HepG2 (cell line): ENCODE data around the gene PPA2. TPM values are rescaled to one million over a fixed set of nuclear protein-coding genes. Genes with fewer than 3 reads are reported as not detected.

Source experiments
- BORCS8-MEF2B ChIP-seq: sonication (generic); formaldehyde crosslinking; IDR thresholded peaks from 2 replicates; pipeline ENCODE4 v1.8.0; 2022; ENCODE audit warnings: mild to moderate bottlenecking, missing genetic modification reagents
- BRCA1 ChIP-seq: sonication (generic); formaldehyde crosslinking; IDR thresholded peaks from 2 replicates; pipeline ENCODE4 v1.4.0; 2020; ENCODE audit warnings: missing genetic modification reagents
- CBX1 ChIP-seq: IDR thresholded peaks from one replicate; pipeline ENCODE4 v1.6.1; 2016; ENCODE audit warnings: antibody characterized with exemption, low read depth
- DNMT3B ChIP-seq: conservative IDR thresholded peaks from 2 replicates; pipeline ENCODE4 v1.6.1; 2016; ENCODE audit warnings: missing biosample characterization, control low read depth
- HCFC1 ChIP-seq: fragments of 150-350 bp; IDR thresholded peaks from 2 replicates; pipeline ENCODE4 v1.6.1; 2014; ENCODE audit warnings: low read depth, low read length
- LCORL ChIP-seq, 2 experiments: fragments of 450-650 bp in 1 of 2; sonication (generic) in 1 of 2; formaldehyde crosslinking in 1 of 2; IDR thresholded peaks; 2 replicates each; pipeline versions ENCODE4 v1.5.0 to v1.6.1; 2017 to 2020; ENCODE audit warnings: antibody characterized with exemption in 1 of 2, missing genetic modification reagents in 1 of 2
- MAFK ChIP-seq, 2 experiments: IDR thresholded peaks in 1 of 2; conservative IDR thresholded peaks in 1 of 2; 2 replicates each; pipeline ENCODE4 v1.6.1; 2011; ENCODE audit warnings: improper control_type of control experiment in 2 of 2, low read length in 2 of 2
- POLR2G ChIP-seq: fragments of 200-400 bp; formaldehyde crosslinking; IDR thresholded peaks from 2 replicates; pipeline ENCODE4 v1.6.1; 2018; ENCODE audit warnings: mild to moderate bottlenecking, low read depth, low read length, moderate library complexity
- PTBP1 ChIP-seq: fragments of 200-400 bp; formaldehyde crosslinking; IDR thresholded peaks from 2 replicates; pipeline ENCODE4 v1.6.1; 2018; ENCODE audit warnings: low read length, low read depth; ENCODE audit not compliant: poor library complexity, severe bottlenecking
- RFXAP ChIP-seq: sonication (generic); formaldehyde crosslinking; IDR thresholded peaks from 2 replicates; pipeline ENCODE4 v1.4.0; 2020; ENCODE audit warnings: missing genetic modification reagents, borderline replicate concordance
- SP4 ChIP-seq: sonication (generic); formaldehyde crosslinking; IDR thresholded peaks from 2 replicates; pipeline ENCODE4 v1.8.1; 2023; ENCODE audit warnings: mild to moderate bottlenecking, missing genetic modification reagents
- TRIM24 ChIP-seq: sonication (generic); formaldehyde crosslinking; IDR thresholded peaks from 2 replicates; pipeline ENCODE4 v1.8.0; 2022; ENCODE audit warnings: mild to moderate bottlenecking, missing genetic modification reagents
- ZBTB20 ChIP-seq: sonication (generic); formaldehyde crosslinking; IDR thresholded peaks from 2 replicates; pipeline ENCODE4 v1.8.1; 2023; ENCODE audit warnings: missing genetic modification reagents, low read depth, mild to moderate bottlenecking, borderline replicate concordance
- ZMAT3 ChIP-seq: sonication (generic); formaldehyde crosslinking; conservative IDR thresholded peaks from 2 replicates; pipeline ENCODE4 v1.7.0; 2021; ENCODE audit warnings: missing genetic modification reagents
- ZNF253 ChIP-seq: sonication (generic); formaldehyde crosslinking; IDR thresholded peaks from 2 replicates; pipeline ENCODE4 v1.8.0; 2022; ENCODE audit warnings: mild to moderate bottlenecking, missing genetic modification reagents, borderline replicate concordance
- ZNF3 ChIP-seq: IDR thresholded peaks from 2 replicates; pipeline ENCODE4 v1.7.0; 2017; ENCODE audit warnings: inconsistent platforms
- ZNF343 ChIP-seq: sonication (generic); formaldehyde crosslinking; IDR thresholded peaks from 2 replicates; pipeline ENCODE4 v1.4.0; 2020; ENCODE audit warnings: mild to moderate bottlenecking, missing genetic modification reagents
- ZNF484 ChIP-seq: sonication (generic); formaldehyde crosslinking; IDR thresholded peaks from 2 replicates; pipeline ENCODE4 v1.5.1; 2020; ENCODE audit warnings: mild to moderate bottlenecking, low read depth, missing genetic modification reagents, borderline replicate concordance
- ZNF563 ChIP-seq: sonication (generic); formaldehyde crosslinking; IDR thresholded peaks from 2 replicates; pipeline ENCODE4 v1.8.0; 2022; ENCODE audit warnings: mild to moderate bottlenecking, moderate library complexity, missing genetic modification reagents
- ZNF564 ChIP-seq: sonication (generic); formaldehyde crosslinking; IDR thresholded peaks from 2 replicates; pipeline ENCODE4 v1.8.1; 2023; ENCODE audit warnings: mild to moderate bottlenecking, missing genetic modification reagents
- polyA plus RNA-seq, 8 experiments: library from polyadenylated mRNA; depleted of rRNA in 3 of 8; stranded (reverse) in 7 of 8; unstranded in 1 of 8; fragments of >200 nt; fragmentation: Illumina TruSeq in 4 of 8; extraction: Trizol in 4 of 8; gene quantifications; 2 replicates each; pipeline versions ENCODE4 v1.2.1 to v1.2.3, GENCODE V29; 2011 to 2016; ENCODE audit warnings: low read depth in 4 of 8, missing spikeins in 1 of 8, mixed read lengths in 1 of 8; ENCODE audit not compliant: insufficient read depth in 1 of 8
- total RNA-seq, 5 experiments: library from RNA; depleted of rRNA; stranded (reverse); fragments of >200 nt; fragmentation: Illumina TruSeq; extraction: Trizol; gene quantifications; 2 replicates each; pipeline ENCODE4 v1.2.3, GENCODE V29; 2016; ENCODE audit warnings: low read depth in 1 of 5
- TF ChIP-seq, protein P1 (sequence below): sonication (generic); formaldehyde crosslinking; IDR thresholded peaks from 2 replicates; pipeline ENCODE4 v1.4.0; 2020; ENCODE audit warnings: low read depth, mild to moderate bottlenecking, missing genetic modification reagents
- TF ChIP-seq, protein P2 (sequence below): sonication (generic); formaldehyde crosslinking; IDR thresholded peaks from 2 replicates; pipeline ENCODE4 v1.5.1; 2020; ENCODE audit warnings: mild to moderate bottlenecking, missing genetic modification reagents, moderate library complexity
- TF ChIP-seq, protein P3 (sequence below): sonication (generic); formaldehyde crosslinking; IDR thresholded peaks from 2 replicates; pipeline ENCODE4 v1.4.0; 2020; ENCODE audit warnings: mild to moderate bottlenecking, missing genetic modification reagents
- TF ChIP-seq, protein P4 (sequence below): sonication (generic); formaldehyde crosslinking; IDR thresholded peaks from 2 replicates; pipeline ENCODE4 v1.5.0; 2020; ENCODE audit warnings: mild to moderate bottlenecking, missing genetic modification reagents

PPA2 gene
- total and polyA plus RNA-seq, 2 of the 13 experiments (the other 11 are each of a cell fraction or from before 2014, with no cell fraction given) = 44.2 to 70.6 TPM

DNA sequence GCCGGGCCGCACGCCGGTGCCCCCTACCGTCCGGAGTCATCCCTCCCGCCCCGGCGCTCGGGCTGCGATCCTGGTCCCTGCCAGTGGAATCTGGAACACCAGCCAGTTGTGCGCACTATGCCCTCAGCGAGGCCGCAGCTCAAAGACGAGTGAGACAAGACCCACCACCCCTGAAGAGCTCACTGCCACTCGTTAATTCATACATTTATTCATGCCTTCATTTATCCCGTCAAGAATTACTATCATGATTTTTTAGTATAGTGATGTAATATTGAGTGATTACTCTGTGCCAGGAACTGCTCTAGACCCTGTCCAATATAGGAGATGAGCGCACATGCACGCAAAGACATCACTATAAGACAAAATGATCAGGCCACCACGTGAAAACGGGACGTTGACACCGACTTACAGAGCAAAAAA, 247 bp upstream of the PPA2 start (continued):
- TF ChIP-seq BORCS8-MEF2B (CRISPR knock-in tag) (no peak; the same call in 1 of the 2 replicates), ZMAT3 (CRISPR knock-in tag) (peak; percentile 78), ZNF564 (CRISPR knock-in tag) (no peak), ZNF343 (CRISPR knock-in tag) (no peak), BRCA1 (peak; percentile 17; the same call in 1 of the 2 replicates), ZBTB20 (CRISPR knock-in tag) (no peak), HCFC1 (no peak), TRIM24 (no peak), ZNF253 (CRISPR knock-in tag) (no peak), DNMT3B (CRISPR knock-in tag) (no peak), PTBP1 (no peak), SP4 (0 out of 2 replicates have a peak, but pooled peaks have one; percentile 15), RFXAP (CRISPR knock-in tag) (no peak; the same call in 1 of the 2 replicates), LCORL (IDR thresholded peaks at IDR 0.05) (no peak), LCORL (CRISPR knock-in tag; IDR thresholded peaks at IDR 0.05) (0 out of 2 replicates have a peak, but pooled peaks have one; percentile 3), ZNF563 (0 out of 2 replicates have a peak, but pooled peaks have one; percentile 0), POLR2G (no peak), MAFK (conservative IDR thresholded peaks at IDR 0.05 in 1 of 2, IDR thresholded peaks at IDR 0.05 in 1 of 2; ENCODE audit: low read length in 2 of 2) (no peak), CBX1 (no peak), ZNF3 (CRISPR knock-in tag) (no peak), ZNF484 (CRISPR knock-in tag) (no peak)
- TF ChIP-seq, protein P1, sequence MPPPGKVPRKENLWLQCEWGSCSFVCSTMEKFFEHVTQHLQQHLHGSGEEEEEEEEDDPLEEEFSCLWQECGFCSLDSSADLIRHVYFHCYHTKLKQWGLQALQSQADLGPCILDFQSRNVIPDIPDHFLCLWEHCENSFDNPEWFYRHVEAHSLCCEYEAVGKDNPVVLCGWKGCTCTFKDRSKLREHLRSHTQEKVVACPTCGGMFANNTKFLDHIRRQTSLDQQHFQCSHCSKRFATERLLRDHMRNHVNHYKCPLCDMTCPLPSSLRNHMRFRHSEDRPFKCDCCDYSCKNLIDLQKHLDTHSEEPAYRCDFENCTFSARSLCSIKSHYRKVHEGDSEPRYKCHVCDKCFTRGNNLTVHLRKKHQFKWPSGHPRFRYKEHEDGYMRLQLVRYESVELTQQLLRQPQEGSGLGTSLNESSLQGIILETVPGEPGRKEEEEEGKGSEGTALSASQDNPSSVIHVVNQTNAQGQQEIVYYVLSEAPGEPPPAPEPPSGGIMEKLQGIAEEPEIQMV (CRISPR knock-in tag) = no peak
- TF ChIP-seq, protein P2, sequence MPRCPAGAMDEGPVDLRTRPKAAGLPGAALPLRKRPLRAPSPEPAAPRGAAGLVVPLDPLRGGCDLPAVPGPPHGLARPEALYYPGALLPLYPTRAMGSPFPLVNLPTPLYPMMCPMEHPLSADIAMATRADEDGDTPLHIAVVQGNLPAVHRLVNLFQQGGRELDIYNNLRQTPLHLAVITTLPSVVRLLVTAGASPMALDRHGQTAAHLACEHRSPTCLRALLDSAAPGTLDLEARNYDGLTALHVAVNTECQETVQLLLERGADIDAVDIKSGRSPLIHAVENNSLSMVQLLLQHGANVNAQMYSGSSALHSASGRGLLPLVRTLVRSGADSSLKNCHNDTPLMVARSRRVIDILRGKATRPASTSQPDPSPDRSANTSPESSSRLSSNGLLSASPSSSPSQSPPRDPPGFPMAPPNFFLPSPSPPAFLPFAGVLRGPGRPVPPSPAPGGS = 0 out of 2 replicates have a peak, but pooled peaks have one; percentile 19
- TF ChIP-seq, protein P3, sequence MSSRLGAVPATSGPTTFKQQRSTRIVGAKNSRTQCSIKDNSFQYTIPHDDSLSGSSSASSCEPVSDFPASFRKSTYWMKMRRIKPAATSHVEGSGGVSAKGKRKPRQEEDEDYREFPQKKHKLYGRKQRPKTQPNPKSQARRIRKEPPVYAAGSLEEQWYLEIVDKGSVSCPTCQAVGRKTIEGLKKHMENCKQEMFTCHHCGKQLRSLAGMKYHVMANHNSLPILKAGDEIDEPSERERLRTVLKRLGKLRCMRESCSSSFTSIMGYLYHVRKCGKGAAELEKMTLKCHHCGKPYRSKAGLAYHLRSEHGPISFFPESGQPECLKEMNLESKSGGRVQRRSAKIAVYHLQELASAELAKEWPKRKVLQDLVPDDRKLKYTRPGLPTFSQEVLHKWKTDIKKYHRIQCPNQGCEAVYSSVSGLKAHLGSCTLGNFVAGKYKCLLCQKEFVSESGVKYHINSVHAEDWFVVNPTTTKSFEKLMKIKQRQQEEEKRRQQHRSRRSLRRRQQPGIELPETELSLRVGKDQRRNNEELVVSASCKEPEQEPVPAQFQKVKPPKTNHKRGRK (CRISPR knock-in tag) = no peak
- TF ChIP-seq, protein P4, sequence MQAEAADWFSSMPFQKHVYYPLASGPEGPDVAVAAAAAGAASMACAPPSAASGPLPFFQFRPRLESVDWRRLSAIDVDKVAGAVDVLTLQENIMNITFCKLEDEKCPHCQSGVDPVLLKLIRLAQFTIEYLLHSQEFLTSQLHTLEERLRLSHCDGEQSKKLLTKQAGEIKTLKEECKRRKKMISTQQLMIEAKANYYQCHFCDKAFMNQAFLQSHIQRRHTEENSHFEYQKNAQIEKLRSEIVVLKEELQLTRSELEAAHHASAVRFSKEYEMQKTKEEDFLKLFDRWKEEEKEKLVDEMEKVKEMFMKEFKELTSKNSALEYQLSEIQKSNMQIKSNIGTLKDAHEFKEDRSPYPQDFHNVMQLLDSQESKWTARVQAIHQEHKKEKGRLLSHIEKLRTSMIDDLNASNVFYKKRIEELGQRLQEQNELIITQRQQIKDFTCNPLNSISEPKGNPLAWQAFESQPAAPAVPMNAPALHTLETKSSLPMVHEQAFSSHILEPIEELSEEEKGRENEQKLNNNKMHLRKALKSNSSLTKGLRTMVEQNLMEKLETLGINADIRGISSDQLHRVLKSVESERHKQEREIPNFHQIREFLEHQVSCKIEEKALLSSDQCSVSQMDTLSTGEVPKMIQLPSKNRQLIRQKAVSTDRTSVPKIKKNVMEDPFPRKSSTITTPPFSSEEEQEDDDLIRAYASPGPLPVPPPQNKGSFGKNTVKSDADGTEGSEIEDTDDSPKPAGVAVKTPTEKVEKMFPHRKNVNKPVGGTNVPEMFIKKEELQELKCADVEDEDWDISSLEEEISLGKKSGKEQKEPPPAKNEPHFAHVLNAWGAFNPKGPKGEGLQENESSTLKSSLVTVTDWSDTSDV (CRISPR knock-in tag) = no peak
